ENCODE data around the gene ETFRF1. TPM values are rescaled to one million over a fixed set of nuclear protein-coding genes. Genes with fewer than 3 reads are reported as not detected.
A peak's percentile ranks its signal among the peaks of the same experiment; 100 is the strongest.

Gene ETFRF1, protein sequence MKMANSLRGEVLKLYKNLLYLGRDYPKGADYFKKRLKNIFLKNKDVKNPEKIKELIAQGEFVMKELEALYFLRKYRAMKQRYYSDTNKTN
- 10 to 100 TPM in 1 of 2 donors, 1 to 10 TPM in 1; 6.6 to 10.7 TPM for total RNA-seq

DNA sequence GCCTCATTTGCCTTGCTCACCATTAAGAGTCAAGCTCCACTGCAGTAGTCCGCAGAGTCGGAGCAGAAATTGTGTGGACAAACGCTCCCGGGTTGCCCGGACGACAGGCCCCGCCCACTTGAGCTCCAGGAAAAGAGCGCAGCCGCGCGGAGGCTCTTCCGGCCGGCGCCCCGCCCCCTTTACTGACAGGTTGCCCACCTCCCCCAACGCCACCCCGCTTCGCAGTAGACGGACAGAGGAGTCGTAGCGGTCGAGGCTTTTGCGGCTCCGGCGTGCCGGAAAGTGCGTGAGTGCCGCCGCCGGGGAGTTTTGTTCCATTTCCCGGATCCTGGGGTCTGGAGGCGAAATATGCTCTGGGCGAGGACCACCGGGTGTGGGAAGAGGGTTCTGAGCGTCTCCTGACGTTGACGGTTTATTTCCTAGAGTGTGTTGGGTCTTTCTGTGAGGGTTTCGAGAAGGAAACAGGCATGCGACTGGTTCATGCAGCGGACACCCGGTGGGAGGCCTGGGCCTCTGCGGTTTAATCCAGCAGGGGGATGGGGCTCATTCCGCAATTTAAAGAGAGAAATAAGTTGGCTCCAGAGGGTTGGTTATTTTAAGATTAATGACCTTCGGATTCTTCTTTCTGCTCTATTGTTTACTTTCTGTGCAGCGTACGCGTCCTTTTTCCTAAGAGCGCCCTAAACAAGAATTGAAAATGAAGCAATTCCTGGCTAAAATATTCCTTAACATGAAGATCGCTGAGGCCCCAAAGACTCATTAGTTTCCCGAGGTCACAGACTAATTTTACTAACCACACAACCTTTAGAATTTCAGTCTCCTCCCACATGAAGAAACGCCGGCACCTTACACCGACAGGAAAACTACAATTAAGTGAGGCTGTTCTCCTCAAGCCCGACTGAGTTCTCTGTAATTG is at the start of gene ETFRF1, which contains the start of gene DNAI7:
TSS of gene ETFRF1 (plus strand) at position 182 of the 916 bp plus-strand sequence. CDS start 8,720 bp downstream, outside the sequence.
TSS of gene DNAI7 (minus strand) at position 105 of the 916 bp plus-strand sequence. CDS start at position 23, 82 bp downstream.
- peak within 1 kb of the TSS; percentile 96 to 99 for H3K27ac Mint-ChIP-seq
- ATAC-seq (peak; percentile 99 to 100), DNase-seq (ENCODE audit: low spot score) (peak; percentile 97)
- H3K36me3 Mint-ChIP-seq: no peaks in the 10 kb centered on the region
- peak within 1 kb of the TSS; percentile 99 for H3K4me3 Mint-ChIP-seq
- no peaks in the 10 kb centered on the region for H3K27me3 Mint-ChIP-seq
- H3K4me1 Mint-ChIP-seq (ENCODE audit: low read depth in 2 of 2): peaks cover 17 to 21% of the 10 kb centered on the region in 2 donors
- H3K9me3 Mint-ChIP-seq: no peaks in the 10 kb centered on the region

DNA sequence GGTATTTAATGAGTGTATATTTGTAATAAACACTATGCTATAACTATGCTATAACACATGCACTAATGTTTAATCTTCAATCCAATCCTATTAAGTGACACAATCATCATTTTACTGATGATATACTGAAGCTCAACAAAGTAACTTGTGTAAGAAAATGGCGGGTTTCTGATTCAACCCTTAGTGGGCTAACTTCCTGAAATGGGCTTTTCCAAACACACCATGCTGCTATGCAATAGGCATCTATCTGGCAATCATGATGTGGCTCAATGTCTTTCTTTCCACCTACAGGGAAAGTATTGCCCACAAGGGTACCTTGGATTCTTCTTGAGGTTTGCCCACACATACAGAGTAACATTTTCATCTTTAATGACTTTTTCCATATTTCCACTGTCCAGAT is 48.4 kb upstream of the ETFRF1 start:
- Mint-ChIP-seq H3K4me1 (ENCODE audit: low read depth in 2 of 2) (no peaks in the 10 kb centered on the region), H3K9me3 (no peaks in the 10 kb centered on the region)

DNA sequence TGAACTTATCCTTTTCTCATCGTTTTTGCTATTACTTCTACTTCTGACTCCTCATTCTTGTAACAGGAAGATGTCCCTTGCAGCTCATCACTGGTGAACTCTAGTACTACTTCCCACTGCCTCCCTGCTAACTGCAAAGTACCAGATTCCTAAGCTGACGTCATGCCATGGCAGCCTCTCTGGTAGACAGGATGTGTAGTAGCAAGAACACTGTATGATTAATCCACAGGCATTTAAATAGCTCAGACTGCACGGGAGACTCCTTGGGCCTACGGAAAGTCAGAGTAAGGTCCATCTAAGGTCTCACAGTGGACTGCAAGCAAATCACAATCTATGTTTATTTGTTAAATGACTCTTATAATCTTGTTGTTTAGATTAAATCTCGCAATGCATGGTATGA is 43.6 kb upstream of the ETFRF1 start:
- DNase-seq (ENCODE audit: low spot score) (no peak), ATAC-seq (no peak)
- Mint-ChIP-seq H3K36me3 (no peaks in the 10 kb centered on the region), H3K4me1 (ENCODE audit: low read depth in 2 of 2) (no peaks in the 10 kb centered on the region), H3K27ac (no peak overlapping the region), H3K27me3 (no peaks in the 10 kb centered on the region), H3K9me3 (no peaks in the 10 kb centered on the region), H3K4me3 (no peak overlapping the region)

More for the DNA sequence above, 48.4 kb upstream of the ETFRF1 start:
- Mint-ChIP-seq H3K4me3 (no peak overlapping the region), H3K36me3 (no peaks in the 10 kb centered on the region), H3K27me3 (no peaks in the 10 kb centered on the region), H3K27ac (no peak overlapping the region)
- DNase-seq (ENCODE audit: low spot score) (no peak), ATAC-seq (no peak)

DNA sequence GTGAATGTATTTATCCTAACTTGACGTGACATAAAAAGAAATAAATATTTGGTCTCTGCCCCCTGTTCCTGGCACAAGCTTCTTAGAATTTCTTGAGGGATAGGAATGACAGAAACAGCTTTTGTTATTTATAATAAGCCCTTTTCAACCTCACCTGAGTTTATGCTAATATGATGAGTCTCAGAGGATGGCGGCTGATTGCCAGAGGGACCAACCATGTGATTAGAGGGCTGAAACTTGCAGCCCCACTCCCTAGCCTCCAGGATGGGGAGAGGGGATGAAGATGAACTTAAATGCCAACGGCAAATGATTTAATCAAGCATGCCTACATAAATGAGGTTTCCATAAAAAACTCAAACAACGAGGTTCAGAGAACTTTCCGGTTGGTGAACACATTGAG is 43.0 kb upstream of the ETFRF1 start:
- Mint-ChIP-seq H3K4me1 (ENCODE audit: low read depth in 2 of 2) (no peaks in the 10 kb centered on the region), H3K4me3 (no peak overlapping the region), H3K27me3 (no peaks in the 10 kb centered on the region), H3K36me3 (no peaks in the 10 kb centered on the region), H3K27ac (no peak overlapping the region), H3K9me3 (no peaks in the 10 kb centered on the region)
- ATAC-seq (no peak), DNase-seq (ENCODE audit: low spot score) (no peak)

DNA sequence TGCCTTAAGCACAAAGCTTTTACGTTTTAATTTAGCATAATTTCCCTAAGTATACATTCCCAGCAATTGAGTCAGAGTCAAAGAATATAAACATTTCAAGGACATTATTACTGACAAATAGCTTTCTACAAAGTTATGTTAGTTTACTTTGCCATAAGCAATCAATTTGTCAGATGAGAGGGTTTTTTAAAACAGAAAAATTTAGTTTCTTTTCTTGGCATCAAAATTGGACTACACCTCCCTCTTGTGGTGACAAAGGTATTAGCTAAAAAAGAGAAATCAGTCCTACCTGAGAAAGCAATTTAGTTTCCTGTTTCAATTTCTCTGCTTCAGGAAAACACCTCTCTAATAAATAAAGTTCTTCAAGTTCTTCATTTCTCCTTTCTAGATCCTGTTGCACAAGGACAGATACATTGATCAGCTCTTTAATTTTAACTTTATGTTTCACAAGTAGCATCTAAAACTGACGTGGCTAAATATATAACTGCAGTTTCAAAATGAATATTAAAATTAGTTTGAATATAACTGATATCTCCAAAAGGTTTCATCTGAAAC is 39.9 kb upstream of the ETFRF1 start:
- Mint-ChIP-seq H3K27ac (no peak overlapping the region), H3K9me3 (no peaks in the 10 kb centered on the region), H3K4me1 (ENCODE audit: low read depth in 2 of 2) (no peaks in the 10 kb centered on the region), H3K27me3 (peaks cover 0 to 1% of the 10 kb centered on the region in 2 donors), H3K36me3 (no peaks in the 10 kb centered on the region), H3K4me3 (no peak overlapping the region)
- DNase-seq (ENCODE audit: low spot score) (no peak), ATAC-seq (no peak)

DNA sequence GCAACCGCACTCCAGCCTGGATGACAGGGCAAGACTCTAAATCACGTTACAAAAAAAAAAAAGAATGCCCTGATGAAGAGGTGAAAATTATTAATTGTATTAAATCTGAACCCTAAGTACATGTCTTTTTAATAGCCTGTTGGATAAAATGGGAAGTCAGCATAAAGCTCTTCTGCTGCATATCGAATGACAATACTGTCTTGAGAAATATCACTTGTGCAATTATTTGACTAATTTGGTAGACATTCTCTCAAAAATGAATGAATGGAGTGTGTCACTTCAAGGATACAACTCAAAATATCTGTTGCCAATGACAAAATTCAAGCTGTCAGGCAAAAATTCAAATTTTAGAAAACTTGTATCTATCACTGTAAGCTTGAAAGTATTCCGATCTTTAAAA is 39.0 kb upstream of the ETFRF1 start:
- DNase-seq (ENCODE audit: low spot score) (no peak), ATAC-seq (no peak)
- Mint-ChIP-seq H3K9me3 (no peaks in the 10 kb centered on the region), H3K4me3 (no peak overlapping the region), H3K4me1 (ENCODE audit: low read depth in 2 of 2) (no peaks in the 10 kb centered on the region), H3K27me3 (peaks cover 5 to 8% of the 10 kb centered on the region in 2 donors), H3K27ac (no peak overlapping the region), H3K36me3 (no peaks in the 10 kb centered on the region)

DNA sequence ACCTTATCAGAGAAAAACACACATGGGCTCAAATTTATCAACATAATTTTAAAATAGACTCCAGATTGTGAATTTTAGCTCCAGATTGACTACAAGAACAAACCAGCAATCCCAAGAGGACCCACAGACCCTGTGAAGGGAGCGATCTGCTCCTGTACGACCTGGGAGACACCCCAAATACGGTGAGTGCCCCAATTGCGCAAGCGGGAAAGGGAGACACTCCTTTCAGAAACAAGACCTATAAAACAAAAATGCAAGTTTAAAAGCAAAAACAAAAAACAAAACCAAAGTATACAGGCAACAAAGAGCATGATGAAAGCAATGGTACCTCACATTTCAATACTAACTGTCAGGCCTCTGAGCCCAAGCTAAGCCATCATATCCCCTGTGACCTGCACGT is 32.2 kb upstream of the ETFRF1 start:
- ATAC-seq (no peak), DNase-seq (ENCODE audit: low spot score) (no peak)
- H3K27ac Mint-ChIP-seq: no peak overlapping the region
- no peaks in the 10 kb centered on the region for H3K9me3 Mint-ChIP-seq
- no peaks in the 10 kb centered on the region for H3K4me1 Mint-ChIP-seq (ENCODE audit: low read depth in 2 of 2)
- H3K27me3 Mint-ChIP-seq: peaks cover 5 to 8% of the 10 kb centered on the region in 2 donors
- no peak overlapping the region for H3K4me3 Mint-ChIP-seq
- H3K36me3 Mint-ChIP-seq: no peaks in the 10 kb centered on the region

DNA sequence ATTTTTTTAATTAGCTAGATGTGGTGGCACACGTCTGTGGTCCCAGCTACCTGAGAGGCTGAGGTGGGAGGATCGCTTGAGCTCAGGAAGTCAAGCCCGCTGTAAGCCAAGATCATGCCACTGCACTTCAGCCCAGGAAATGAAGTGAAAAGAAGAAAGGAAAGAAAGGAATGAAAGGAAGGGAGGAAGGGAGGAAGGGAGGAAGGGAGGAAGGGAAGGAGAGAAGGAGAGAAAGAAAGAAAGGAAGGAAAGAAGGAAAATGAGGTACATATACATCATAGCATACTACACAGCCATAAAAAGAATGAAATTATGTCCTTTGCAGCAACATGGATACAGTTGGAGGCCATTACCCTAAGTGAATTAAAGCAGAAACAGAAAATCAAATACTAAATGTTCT is 12.3 kb upstream of the ETFRF1 start:
- Mint-ChIP-seq H3K4me3 (no peak overlapping the region), H3K36me3 (peaks cover 6% of the 10 kb centered on the region), H3K27ac (no peak overlapping the region), H3K27me3 (peaks cover 4 to 6% of the 10 kb centered on the region in 2 donors), H3K4me1 (ENCODE audit: low read depth in 2 of 2) (peaks cover 9 to 12% of the 10 kb centered on the region in 2 donors), H3K9me3 (no peaks in the 10 kb centered on the region)
- no peak for ATAC-seq
- DNase-seq (ENCODE audit: low spot score): no peak

DNA sequence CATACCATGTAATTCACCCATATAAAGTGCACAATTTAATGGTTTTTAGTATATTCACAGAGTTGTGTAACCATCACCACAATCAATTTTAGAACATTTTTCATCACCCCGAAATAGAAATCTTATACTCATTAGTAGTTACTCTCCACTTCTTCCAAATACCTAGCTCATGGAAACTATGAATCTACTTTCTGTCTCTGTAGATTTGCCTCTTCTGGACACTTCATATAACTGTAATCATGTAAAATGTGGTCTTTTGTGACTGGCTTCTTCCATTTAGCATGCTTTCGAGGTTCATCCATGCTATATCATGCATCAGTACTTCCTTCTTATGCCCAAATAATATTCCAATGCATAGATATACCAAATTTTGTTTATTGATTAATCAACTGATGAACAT is 10.9 kb upstream of the ETFRF1 start:
- no peak overlapping the region for H3K4me3 Mint-ChIP-seq
- ATAC-seq (no peak), DNase-seq (ENCODE audit: low spot score) (no peak)
- peaks cover 4% of the 10 kb centered on the region in 2 donors for H3K27me3 Mint-ChIP-seq
- no peak overlapping the region for H3K27ac Mint-ChIP-seq
- H3K4me1 Mint-ChIP-seq (ENCODE audit: low read depth in 2 of 2): peaks cover 9 to 12% of the 10 kb centered on the region in 2 donors
- H3K36me3 Mint-ChIP-seq: peaks cover 6% of the 10 kb centered on the region
- no peaks in the 10 kb centered on the region for H3K9me3 Mint-ChIP-seq

DNA sequence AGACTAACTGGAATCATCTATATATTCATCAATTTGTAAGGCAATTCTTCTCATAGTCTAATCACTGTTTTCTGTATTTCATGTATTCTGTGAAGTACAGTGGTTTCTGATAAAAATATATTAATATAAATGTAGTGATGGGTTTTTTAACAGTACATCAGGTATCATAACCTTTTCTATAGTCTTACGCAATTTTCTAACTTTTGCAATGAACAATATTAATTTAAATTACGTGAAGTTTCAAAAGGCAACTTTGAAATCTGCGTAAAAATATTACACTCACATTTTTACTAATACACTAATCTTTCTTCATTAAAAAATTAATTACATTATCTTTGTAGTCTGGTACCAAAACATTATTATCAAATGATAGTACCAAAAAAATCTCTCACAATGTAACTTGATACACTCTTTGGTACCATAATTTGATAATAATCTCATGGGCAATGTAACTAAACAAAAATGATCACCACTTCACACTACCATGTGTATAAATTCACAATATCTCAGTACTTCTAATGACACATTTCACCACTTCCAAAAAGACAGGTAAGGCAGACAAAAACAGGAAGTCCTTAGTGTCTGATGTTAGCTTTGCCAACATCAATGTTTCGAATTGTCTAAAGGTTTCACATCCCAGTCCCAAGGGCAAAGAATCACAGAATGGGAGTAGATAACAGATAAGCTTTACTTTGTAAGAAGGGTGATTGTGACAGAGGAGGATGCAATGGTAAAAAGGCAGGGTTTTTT is 8.8 kb upstream of the ETFRF1 start:
- Mint-ChIP-seq H3K27me3 (peaks cover 0 to 4% of the 10 kb centered on the region in 2 donors), H3K4me3 (peak overlapping the region; percentile 30), H3K9me3 (no peaks in the 10 kb centered on the region), H3K36me3 (no peaks in the 10 kb centered on the region), H3K27ac (no peak overlapping the region), H3K4me1 (ENCODE audit: low read depth in 2 of 2) (peaks cover 9 to 12% of the 10 kb centered on the region in 2 donors)
- no peak for ATAC-seq
- no peak for DNase-seq (ENCODE audit: low spot score)

DNA sequence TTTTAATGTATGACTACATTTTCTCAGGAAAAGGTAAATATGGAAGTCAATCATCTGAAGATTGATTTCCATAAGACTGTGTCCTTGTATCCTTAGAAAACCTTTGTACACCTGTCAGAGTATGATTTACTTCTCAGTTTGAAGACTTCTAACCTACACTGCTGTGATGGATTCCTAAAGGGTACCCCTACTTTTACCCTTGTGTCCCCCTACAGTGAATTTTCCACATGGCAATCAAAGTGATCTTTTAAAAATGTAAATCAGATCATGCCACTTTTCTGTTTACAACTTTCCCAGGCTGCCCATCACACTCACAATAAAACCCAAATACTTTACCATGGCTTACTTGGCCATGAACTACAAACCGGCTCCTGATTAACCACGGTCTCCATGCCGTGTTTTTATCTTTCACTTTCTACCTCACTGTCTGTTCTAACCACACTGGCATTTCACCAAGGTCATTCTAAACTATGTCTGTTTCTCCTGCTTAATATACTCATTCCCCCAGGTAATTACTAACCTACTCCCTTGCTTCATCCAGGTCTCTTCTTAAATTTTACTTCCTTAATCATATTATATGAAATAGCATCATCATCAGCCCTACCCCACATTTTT is 8.1 kb upstream of the ETFRF1 start:
- Mint-ChIP-seq H3K4me3 (peak overlapping the region; percentile 57), H3K4me1 (ENCODE audit: low read depth in 2 of 2) (peaks cover 9 to 12% of the 10 kb centered on the region in 2 donors), H3K36me3 (no peaks in the 10 kb centered on the region), H3K27ac (no peak overlapping the region), H3K9me3 (no peaks in the 10 kb centered on the region), H3K27me3 (peaks cover 0 to 4% of the 10 kb centered on the region in 2 donors)
- DNase-seq (ENCODE audit: low spot score): no peak
- peak; percentile 65 to 66 for ATAC-seq

DNA sequence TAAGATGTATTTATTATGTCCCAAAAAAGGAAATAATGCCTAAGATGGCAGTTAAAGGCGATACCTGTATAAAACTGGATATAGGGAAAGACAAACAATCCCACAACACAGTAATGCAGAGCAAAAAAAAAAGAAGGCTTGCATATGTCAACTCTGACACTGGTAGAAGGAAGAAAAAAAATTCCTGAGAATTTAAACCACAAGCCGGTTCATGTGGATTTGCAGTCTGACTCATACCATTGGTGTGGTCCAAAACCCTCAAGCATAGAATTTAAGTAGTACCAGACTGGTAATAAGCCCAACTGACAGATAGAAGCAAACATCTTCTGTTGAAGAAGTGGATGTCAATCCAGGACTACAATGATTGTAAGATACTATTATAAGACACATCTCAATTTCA is 7.3 kb upstream of the ETFRF1 start:
- Mint-ChIP-seq H3K27ac (no peak overlapping the region), H3K9me3 (no peaks in the 10 kb centered on the region), H3K4me3 (peak overlapping the region; percentile 57), H3K27me3 (peaks cover 0 to 4% of the 10 kb centered on the region in 2 donors), H3K36me3 (no peaks in the 10 kb centered on the region), H3K4me1 (ENCODE audit: low read depth in 2 of 2) (peaks cover 9 to 12% of the 10 kb centered on the region in 2 donors)
- DNase-seq (ENCODE audit: low spot score) (no peak), ATAC-seq (no peak)

DNA sequence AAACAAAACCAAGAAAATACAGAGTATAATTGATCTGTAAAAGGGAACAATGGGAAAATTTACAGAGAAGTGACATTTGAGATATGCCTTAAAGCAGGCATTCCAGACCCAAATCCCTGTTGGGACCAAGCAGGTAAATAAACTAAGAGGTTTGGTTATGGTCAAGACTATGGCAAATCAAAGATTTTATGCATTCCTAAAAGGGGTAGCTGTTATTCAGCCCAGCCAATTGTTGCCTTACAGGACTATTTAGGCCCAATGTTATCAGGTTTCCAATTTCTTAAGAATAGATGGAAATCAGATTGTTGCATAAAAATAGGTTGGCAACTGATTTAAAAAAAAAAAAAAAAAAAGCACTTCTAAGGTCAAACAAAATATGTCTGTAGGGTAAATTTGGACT is 5.4 kb upstream of the ETFRF1 start:
- DNase-seq (ENCODE audit: low spot score): no peak
- peaks cover 14% of the 10 kb centered on the region in 2 donors for H3K4me1 Mint-ChIP-seq (ENCODE audit: low read depth in 2 of 2)
- H3K36me3 Mint-ChIP-seq: no peaks in the 10 kb centered on the region
- H3K27me3 Mint-ChIP-seq: peaks cover 0 to under 1% of the 10 kb centered on the region in 2 donors
- H3K4me3 Mint-ChIP-seq: no peak overlapping the region
- ATAC-seq: no peak
- H3K9me3 Mint-ChIP-seq: no peaks in the 10 kb centered on the region
- no peak overlapping the region for H3K27ac Mint-ChIP-seq
